IPS DF 6.9 (cell line): ENCODE results near the gene FIBCD1.

Experiments used
- DNase-seq: peaks from one replicate; pipeline ENCODE4 v3.0.0-alpha.2; 2013; ENCODE audit warnings: low read depth, low spot score
- H3K27ac ChIP-seq: one replicate; pipeline ENCODE4 v1.5.1; 2013; ENCODE audit warnings: low read length, control low read depth
- H3K27me3 ChIP-seq: 2 replicates; pipeline ENCODE4 v1.6.1; 2013; ENCODE audit warnings: mild to moderate bottlenecking, low read length; ENCODE audit not compliant: control insufficient read depth, insufficient read depth
- H3K36me3 ChIP-seq: 2 replicates; pipeline ENCODE4 v1.6.1; 2013; ENCODE audit warnings: low read length; ENCODE audit not compliant: control insufficient read depth, insufficient read depth
- H3K4me1 ChIP-seq: 2 replicates; pipeline ENCODE4 v1.6.1; 2013; ENCODE audit warnings: low read length; ENCODE audit not compliant: control insufficient read depth, insufficient read depth
- H3K4me3 ChIP-seq: 2 replicates; pipeline ENCODE4 v1.5.1; 2013; ENCODE audit warnings: mild to moderate bottlenecking, low read length
- H3K9me3 ChIP-seq: 2 replicates; pipeline ENCODE4 v1.6.1; 2013; ENCODE audit warnings: low read length, inconsistent platforms; ENCODE audit not compliant: control insufficient read depth, insufficient read depth
- WGBS: extraction: QIAGEN DNeasy Blood & Tissue Kit; methylation state at CpG from one replicate; pipeline ENCODE4 v1.1.7; 2013; ENCODE audit warnings: mixed read lengths, missing lambda C conversion rate; ENCODE audit not compliant: insufficient read length, insufficient coverage; 5-methylcytosine and 5-hydroxymethylcytosine counted together

The FIBCD1 gene, protein sequence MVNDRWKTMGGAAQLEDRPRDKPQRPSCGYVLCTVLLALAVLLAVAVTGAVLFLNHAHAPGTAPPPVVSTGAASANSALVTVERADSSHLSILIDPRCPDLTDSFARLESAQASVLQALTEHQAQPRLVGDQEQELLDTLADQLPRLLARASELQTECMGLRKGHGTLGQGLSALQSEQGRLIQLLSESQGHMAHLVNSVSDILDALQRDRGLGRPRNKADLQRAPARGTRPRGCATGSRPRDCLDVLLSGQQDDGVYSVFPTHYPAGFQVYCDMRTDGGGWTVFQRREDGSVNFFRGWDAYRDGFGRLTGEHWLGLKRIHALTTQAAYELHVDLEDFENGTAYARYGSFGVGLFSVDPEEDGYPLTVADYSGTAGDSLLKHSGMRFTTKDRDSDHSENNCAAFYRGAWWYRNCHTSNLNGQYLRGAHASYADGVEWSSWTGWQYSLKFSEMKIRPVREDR

DNA sequence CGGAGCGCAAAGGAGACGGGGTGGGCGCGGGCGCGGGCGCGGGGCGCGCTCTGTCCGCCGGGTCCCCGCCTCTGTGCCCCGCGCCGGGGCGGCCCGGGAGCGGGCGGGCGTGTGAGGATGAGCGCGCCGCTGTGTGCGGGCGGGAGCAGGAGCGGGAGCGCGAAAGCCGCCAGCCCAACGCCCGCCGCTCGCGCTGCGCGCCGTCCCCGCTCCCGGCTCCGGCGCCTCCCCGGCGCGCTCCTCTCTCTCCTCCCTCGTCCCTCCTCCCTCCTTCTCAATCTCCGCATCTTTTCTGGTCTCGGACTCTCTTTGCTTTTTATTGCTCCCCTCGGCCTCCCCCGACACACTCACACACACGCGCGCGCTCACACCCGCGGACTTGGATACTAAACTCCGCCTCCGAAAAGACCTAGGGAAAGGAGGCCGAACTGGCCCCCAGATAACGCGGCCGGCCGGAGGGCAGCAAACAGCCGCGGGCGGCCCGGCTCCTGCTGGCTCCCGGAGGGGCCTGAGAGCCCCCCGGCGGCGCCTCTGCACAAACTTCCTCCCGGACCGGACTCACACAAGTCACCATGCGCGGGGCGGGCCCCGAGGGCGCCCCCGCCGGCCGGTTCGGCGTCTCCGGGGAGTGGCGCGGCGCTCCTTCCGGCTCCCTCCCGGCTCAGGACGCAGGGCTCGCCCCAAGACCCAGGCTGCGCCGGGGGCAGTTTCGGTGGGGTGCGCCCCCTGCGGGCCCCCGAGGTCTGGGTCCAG, at the start of gene FIBCD1:
TSS of gene FIBCD1 (minus strand) at position 596 of the 753 bp plus-strand sequence. CDS start 640 bp downstream, outside the sequence.
- peaks cover 16% of the 10 kb centered on the region for H3K4me1 ChIP-seq

DNA sequence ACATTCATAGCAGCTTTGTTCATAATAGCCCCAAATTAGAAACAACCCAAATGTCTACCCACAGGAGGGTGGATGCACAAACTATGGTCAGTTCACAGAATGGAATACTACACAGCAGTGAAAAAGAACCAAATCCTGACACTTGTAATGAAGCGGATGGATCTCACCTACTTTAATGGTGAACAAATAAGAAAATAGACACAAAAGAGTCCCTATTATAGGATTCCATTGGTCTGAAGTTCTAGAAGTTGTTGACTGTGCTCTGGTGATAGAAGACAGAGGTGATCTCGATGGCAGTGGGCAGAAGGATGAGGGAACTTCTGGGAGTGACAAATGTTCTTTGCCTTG, 49.3 kb upstream of the FIBCD1 start:
- Histone ChIP-seq H3K4me3 (no peak overlapping the region), H3K4me1 (peaks cover 3% of the 10 kb centered on the region; the same call in 1 of the 2 replicates), H3K36me3 (no peaks in the 10 kb centered on the region), H3K27ac (no peak overlapping the region), H3K9me3 (no peaks in the 10 kb centered on the region), H3K27me3 (no peaks in the 10 kb centered on the region)
- DNase-seq: no peak
- WGBS: no CpG with 5 or more reads among the region's 2 CpGs

More for the DNA sequence above, at the start of gene FIBCD1:
- Histone ChIP-seq H3K27me3 (peaks cover 10% of the 10 kb centered on the region; the same call in 1 of the 2 replicates), H3K4me3 (peak within 1 kb of the TSS; percentile 69), H3K9me3 (no peaks in the 10 kb centered on the region), H3K36me3 (no peaks in the 10 kb centered on the region), H3K27ac (no peak within 1 kb of the TSS)
- whole genome bisulfite sequencing: no CpG with 5 or more reads among the region's 98 CpGs
- DNase-seq: no peak

DNA sequence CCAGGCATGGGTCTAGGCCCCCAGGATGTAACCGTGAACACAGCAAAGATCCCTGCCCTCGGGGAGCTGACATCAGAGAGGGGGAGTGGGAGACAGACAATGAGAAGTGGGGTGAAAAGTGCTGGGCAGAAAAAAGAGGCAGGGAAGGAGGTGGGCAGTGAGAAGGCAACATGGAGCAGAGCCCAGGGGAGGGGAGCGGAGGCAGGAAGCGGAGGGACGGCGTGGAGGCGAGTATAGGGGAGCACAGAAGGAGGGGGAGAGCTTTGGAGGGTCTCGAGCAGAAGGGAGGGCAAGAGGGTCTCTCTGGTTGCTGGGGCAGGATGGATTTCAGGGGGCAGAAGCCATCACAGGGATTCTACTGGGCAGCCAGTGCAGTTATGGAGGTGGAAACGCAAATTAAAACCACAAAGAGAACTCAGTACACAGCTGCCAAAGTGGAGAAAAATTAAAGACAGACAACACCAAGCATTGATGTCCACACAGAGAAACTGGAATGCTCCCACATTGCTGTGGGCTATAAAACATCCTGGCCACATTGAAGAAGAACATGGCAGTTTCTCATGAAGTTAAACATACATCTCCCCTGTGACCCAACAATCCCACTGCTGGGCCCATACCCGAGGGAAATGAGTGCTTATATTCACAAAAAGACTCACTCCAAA, 48.8 kb upstream of the FIBCD1 start:
- Histone ChIP-seq H3K27me3 (no peaks in the 10 kb centered on the region), H3K4me3 (no peak overlapping the region), H3K9me3 (no peaks in the 10 kb centered on the region), H3K4me1 (peaks cover 3% of the 10 kb centered on the region; the same call in 1 of the 2 replicates), H3K36me3 (no peaks in the 10 kb centered on the region), H3K27ac (no peak overlapping the region)
- WGBS: no CpG with 5 or more reads among the region's 10 CpGs
- no peak for DNase-seq

DNA sequence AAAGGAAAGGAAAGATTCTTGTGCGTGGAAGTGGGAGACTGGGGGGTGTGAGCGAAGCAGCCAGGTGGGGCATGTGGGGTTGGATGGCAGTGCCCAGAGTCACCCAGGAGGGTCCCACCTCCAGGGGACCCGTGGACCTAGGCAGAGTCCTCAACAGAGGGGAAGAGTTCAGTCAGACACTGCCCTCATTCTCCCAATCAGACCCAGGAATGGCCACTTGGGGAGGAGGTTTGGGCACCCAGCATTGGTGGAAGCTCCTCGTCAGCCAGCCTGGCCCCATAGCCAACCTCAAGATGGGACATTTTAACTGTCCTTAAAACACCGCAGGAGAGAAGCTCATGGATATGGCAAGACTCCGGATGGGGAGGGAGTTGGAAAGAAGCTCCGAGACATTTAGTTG, 48.0 kb upstream of the FIBCD1 start:
- no peaks in the 10 kb centered on the region for H3K36me3 ChIP-seq
- H3K27me3 ChIP-seq: no peaks in the 10 kb centered on the region
- no peak for DNase-seq
- WGBS: no CpG with 5 or more reads among the region's 7 CpGs
- no peak overlapping the region for H3K27ac ChIP-seq
- H3K9me3 ChIP-seq: no peaks in the 10 kb centered on the region
- peaks cover 3% of the 10 kb centered on the region; the same call in 1 of the 2 replicates for H3K4me1 ChIP-seq
- no peak overlapping the region for H3K4me3 ChIP-seq

DNA sequence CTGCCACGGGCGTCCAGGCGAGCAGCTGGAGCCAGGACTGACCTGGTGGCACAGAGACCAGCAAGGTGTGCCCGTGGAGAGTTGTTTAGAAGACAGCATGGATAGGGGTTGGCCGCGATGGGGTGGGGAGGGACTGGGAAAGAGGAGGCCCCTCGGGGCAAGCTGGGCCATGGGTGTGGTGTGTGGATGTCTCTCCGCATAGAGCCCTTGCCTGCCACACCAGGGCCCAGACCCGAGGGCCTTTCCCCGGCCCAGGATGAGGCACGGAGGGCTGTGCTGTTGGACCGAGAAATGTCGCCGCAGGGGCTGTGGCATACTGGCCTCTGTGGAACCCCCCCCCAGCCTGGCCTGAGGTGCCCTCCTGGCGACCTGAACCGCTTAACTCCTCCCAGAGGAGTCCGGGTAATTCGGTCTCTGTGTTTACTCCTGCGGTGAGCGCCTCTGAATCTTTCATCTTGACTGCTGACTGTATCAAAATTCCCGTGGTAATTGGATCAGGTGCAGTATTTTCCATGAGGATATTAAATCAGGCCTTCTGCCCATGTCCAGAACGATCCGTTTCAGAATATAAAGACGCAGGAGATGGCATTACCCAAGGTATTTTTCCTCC, 47.4 kb upstream of the FIBCD1 start:
- Histone ChIP-seq H3K9me3 (no peaks in the 10 kb centered on the region), H3K27ac (no peak overlapping the region), H3K27me3 (no peaks in the 10 kb centered on the region), H3K4me3 (no peak overlapping the region), H3K4me1 (peaks cover 3% of the 10 kb centered on the region; the same call in 1 of the 2 replicates), H3K36me3 (no peaks in the 10 kb centered on the region)
- no peak for DNase-seq
- WGBS: no CpG with 5 or more reads among the region's 24 CpGs

DNA sequence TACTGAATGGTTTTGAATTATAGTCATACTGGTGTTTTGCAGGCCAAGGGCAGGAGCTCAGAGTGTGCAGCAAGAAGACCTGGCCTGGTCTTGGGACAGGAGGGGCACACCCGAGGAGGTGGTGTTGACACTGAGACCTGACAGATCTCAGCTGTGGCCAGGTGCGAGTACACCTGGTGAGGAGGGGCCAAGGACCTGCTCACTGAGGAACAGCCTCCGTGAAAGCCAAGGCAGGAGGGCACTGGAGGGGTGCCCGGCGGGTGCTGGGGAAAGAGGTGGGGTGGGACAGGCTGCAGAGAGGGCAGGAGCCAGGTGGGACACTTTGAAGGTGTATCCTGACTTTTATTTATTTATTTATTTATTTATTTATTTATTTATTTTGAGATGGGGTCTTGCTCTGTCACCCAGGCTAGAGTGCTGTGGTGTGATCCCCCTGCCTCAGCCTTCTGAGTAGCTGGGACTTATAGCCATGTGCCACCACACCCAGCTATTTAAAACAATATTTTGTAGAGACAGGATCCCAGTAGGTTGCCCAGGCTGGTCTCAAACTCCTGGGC, 46.6 kb upstream of the FIBCD1 start:
- WGBS: no CpG with 5 or more reads among the region's 5 CpGs
- Histone ChIP-seq H3K27ac (no peak overlapping the region), H3K9me3 (no peaks in the 10 kb centered on the region), H3K4me3 (no peak overlapping the region), H3K4me1 (no peaks in the 10 kb centered on the region), H3K36me3 (no peaks in the 10 kb centered on the region), H3K27me3 (no peaks in the 10 kb centered on the region)
- DNase-seq: no peak

DNA sequence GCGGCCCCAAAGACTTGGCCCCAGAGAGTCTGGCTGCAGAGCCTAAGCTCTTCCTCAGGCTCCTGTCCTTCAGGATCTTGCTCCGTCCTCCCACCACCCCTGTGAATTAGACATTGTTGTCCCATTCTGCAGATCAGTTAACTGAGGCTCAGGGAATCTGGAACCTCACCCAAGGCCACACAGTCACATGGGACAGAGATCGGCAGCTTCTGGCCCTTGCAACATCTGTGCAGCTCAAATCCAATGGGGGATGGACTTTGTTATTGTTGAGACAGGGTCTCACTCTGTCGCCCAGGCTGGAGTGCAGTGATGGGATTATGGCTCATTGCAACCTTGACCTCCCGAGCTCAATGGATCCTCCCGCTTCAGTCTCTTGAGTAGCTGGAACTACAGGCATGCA, 46.0 kb upstream of the FIBCD1 start:
- Histone ChIP-seq H3K9me3 (no peaks in the 10 kb centered on the region), H3K4me3 (no peak overlapping the region), H3K36me3 (no peaks in the 10 kb centered on the region), H3K27me3 (no peaks in the 10 kb centered on the region), H3K4me1 (no peaks in the 10 kb centered on the region; the same call in 1 of the 2 replicates), H3K27ac (no peak overlapping the region)
- no CpG with 5 or more reads among the region's 6 CpGs for WGBS
- DNase-seq: no peak

DNA sequence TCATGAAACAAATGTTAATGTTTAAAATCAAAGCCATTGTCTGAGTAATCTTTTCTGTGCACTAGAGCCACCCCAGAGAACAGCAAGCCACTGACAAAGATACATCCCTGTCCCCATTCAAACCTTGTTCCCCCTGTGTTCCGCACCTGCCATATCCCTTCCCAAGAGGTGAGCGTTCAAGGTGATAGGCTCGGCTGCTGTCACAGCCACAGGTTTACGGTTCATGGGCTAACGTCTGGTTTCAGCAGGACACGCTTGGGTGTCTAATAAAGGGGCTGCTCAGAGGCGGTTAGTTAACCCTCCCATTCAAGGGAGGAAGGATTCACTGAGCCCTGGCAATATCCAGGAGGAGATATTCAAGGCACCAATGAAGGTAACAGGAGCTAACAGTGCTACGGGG, 45.5 kb upstream of the FIBCD1 start:
- DNase-seq: no peak
- no peak overlapping the region for H3K4me3 ChIP-seq
- no peaks in the 10 kb centered on the region for H3K9me3 ChIP-seq
- no peak overlapping the region for H3K27ac ChIP-seq
- no peaks in the 10 kb centered on the region; the same call in 1 of the 2 replicates for H3K4me1 ChIP-seq
- no peaks in the 10 kb centered on the region for H3K27me3 ChIP-seq
- no peaks in the 10 kb centered on the region for H3K36me3 ChIP-seq
- no CpG with 5 or more reads among the region's 8 CpGs for WGBS

DNA sequence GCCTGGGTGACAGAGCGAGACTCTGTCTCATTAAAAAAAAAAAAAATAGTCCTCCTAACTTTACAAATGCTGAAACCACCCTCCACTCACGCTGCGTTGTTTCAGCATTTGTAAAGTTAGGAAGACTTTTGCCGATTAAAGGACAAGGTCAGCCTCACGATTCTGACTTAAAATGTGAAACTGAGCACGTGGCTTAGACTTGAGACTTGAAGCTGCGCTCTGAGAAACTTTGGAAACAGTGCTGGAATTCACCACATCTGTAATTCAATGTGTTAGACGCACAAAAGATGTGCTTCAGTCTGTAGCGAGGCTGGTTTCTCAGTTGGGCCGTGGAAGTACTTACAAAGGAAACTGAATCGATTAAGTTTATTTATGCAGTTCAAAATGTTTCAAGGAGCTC, 44.9 kb upstream of the FIBCD1 start:
- Histone ChIP-seq H3K27me3 (no peaks in the 10 kb centered on the region), H3K9me3 (no peaks in the 10 kb centered on the region), H3K4me3 (no peak overlapping the region), H3K36me3 (no peaks in the 10 kb centered on the region), H3K27ac (no peak overlapping the region), H3K4me1 (no peaks in the 10 kb centered on the region; the same call in 1 of the 2 replicates)
- DNase-seq: no peak
- no CpG with 5 or more reads among the region's 11 CpGs for WGBS

DNA sequence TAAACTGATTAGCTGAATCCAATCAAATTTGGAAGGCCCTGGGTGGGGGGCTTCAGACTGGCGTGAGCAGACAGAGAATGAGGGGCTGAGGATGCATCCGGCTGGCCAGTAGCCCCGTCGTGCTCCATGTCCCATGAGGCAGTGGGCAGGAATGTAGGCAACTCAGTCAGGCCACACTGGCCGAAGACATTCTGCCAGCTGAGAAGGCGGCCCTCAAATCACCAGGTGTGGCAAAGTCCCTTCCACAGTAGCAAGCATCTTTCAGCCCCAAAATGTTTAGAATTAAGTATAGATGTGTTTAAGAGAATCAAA, 44.3 kb upstream of the FIBCD1 start:
- DNase-seq: no peak
- no peaks in the 10 kb centered on the region; the same call in 1 of the 2 replicates for H3K4me1 ChIP-seq
- H3K36me3 ChIP-seq: no peaks in the 10 kb centered on the region
- no CpG with 5 or more reads among the region's 6 CpGs for WGBS
- no peaks in the 10 kb centered on the region for H3K27me3 ChIP-seq
- H3K9me3 ChIP-seq: no peaks in the 10 kb centered on the region
- no peak overlapping the region for H3K27ac ChIP-seq
- H3K4me3 ChIP-seq: no peak overlapping the region
